ENCODE results near the gene CASP2. TPM values are rescaled to one million over a fixed set of nuclear protein-coding genes. Genes with fewer than 3 reads are reported as not detected.

The CASP2 gene
- total and polyA plus RNA-seq, 2 of the 8 experiments (the other 6 are each of a cell fraction or from before 2014, with no cell fraction given): 23.7 to 35.3 TPM

DNA sequence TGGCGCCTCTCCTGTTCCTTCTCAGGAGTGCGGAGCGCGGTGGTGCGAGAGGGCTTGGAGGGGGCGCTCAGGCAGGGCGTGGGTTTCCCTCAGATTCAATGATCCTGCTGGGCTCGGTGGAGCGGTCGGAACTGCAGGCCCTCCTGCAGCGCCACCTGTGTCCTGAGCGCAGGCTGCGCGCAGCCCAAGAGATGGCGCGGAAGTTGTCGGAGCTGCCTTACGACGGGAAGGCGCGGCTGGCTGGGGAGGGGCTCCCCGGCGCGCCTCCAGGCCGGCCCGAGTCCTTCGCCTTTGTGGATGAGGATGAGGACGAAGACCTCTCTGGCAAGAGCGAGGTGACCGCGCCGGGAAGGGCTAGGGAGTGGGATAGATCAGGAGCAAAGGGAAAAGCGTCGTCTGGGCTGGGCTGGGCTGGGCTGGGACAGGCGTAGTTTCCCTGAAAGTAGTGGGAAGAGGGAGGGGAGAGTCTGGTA lies 57.3 kb downstream of the CASP2 start:
- Histone ChIP-seq H2AFZ (ENCODE audit: low read length) (peak overlapping the region; percentile 35), H3K79me1 (ENCODE audit: low read depth, low read length) (no peaks in the 10 kb centered on the region), H3K27ac (ENCODE audit: low read depth, low read length) (no peak overlapping the region), H3K18ac (ENCODE audit: extremely low read depth, low read length) (peak overlapping the region; percentile 68; the same call in 1 of the 2 replicates), H3K4me1 (replicated peaks in 1 of 4; ENCODE audit: control insufficient read depth in 3 of 4, insufficient read depth in 4 of 4, low read length in 3 of 4) (peaks cover 0 to 6% (median 3%) of the 10 kb centered on the region in 4 experiments; a peak in 3 of 7 replicates), H2BK15ac (ENCODE audit: low read length) (peak overlapping the region; percentile 53; the same call in 1 of the 2 replicates), H3K36me3 (ENCODE audit: control insufficient read depth in 2 of 4, insufficient read depth in 4 of 4, low read length in 3 of 4) (no peaks in the 10 kb centered on the region), H4K5ac (ENCODE audit: insufficient read length, low read depth, low read length) (no peak overlapping the region), H3K23ac (ENCODE audit: insufficient read length) (no peak overlapping the region), H3K4me2 (ENCODE audit: insufficient read depth in 1 of 2, low read depth in 2 of 2, low read length in 2 of 2) (peak overlapping the region; percentile 8 to 56; a peak in 3 of 4 replicates), H2BK20ac (ENCODE audit: low read length) (peak overlapping the region; percentile 66; the same call in 1 of the 2 replicates), H3K79me2 (ENCODE audit: control insufficient read depth in 1 of 2, insufficient read depth in 2 of 2, low read length in 2 of 2) (no peaks in the 10 kb centered on the region), H2BK5ac (ENCODE audit: low read depth, low read length) (peak overlapping the region; percentile 55; the same call in 1 of the 2 replicates), H4K91ac (replicated peaks; ENCODE audit: insufficient read length, low read length) (no peak overlapping the region), H3K4me3 (ENCODE audit: extremely low read depth in 1 of 4, insufficient read depth in 2 of 4, low read depth in 3 of 4, low read length in 4 of 4) (peak overlapping the region; percentile 15 to 55 (median 27); a peak in 5 of 8 replicates), H2BK12ac (ENCODE audit: low read depth, low read length) (no peak overlapping the region; the same call in 1 of the 2 replicates), H2BK120ac (replicated peaks; ENCODE audit: low read depth, low read length) (no peak overlapping the region), H3K9ac (replicated peaks in 1 of 4; ENCODE audit: extremely low read depth in 1 of 4, low read depth in 3 of 4, low read length in 3 of 4) (no peak overlapping the region), H4K8ac (ENCODE audit: extremely low read depth, insufficient read depth, low read length) (peak overlapping the region; percentile 17; the same call in 1 of the 2 replicates), H3K14ac (ENCODE audit: insufficient read length) (no peak overlapping the region), H3K27me3 (replicated peaks in 1 of 4; ENCODE audit: control insufficient read depth in 3 of 4, extremely low read depth in 1 of 4, insufficient read depth in 3 of 4, low read length in 3 of 4) (peaks cover 0 to 3% (median 0%) of the 10 kb centered on the region in 4 experiments; a peak in 2 of 7 replicates), H3K4ac (replicated peaks; ENCODE audit: insufficient read length, low read depth, low read length) (no peak overlapping the region), H4K20me1 (replicated peaks in 1 of 2; ENCODE audit: control insufficient read depth in 1 of 2, insufficient read depth in 2 of 2, low read length in 2 of 2) (no peaks in the 10 kb centered on the region), H3K23me2 (ENCODE audit: low read depth, low read length) (no peaks in the 10 kb centered on the region; the same call in 1 of the 2 replicates), H3K56ac (replicated peaks; ENCODE audit: insufficient read length, low read depth, low read length) (no peak overlapping the region), H2AK5ac (ENCODE audit: low read depth, low read length) (no peak overlapping the region), H3K9me3 (ENCODE audit: insufficient read depth in 2 of 2, low read depth in 1 of 2, low read length in 1 of 2) (no peaks in the 10 kb centered on the region)
- WGBS, 2 experiments (ENCODE audit: extremely low coverage in 1 of 2, insufficient coverage in 1 of 2, insufficient read length in 1 of 2, insufficient replicate concordance in 2 of 2, low coverage in 1 of 2, low lambda C conversion rate in 2 of 2, missing lambda C conversion rate in 1 of 2): 4% methylated on average over 29 of the region's 35 CpGs; no CpG with 5 or more reads in 1 of the 2 experiments
- FAIRE-seq (no peak), DNase-seq (ENCODE audit: low read depth in 1 of 2, low spot score in 2 of 2) (peak; percentile 82)
- CTCF ChIA-PET (ENCODE audit: partially characterized antibody): interaction anchor here (0.7 to 5.8 kb wide), 27 partner anchors 10 to 154 kb away, joined by 3 to 50 read pairs (median 7); partner anchors contain the start of gene EPHA1
- POLR2A ChIA-PET (ENCODE audit: partially characterized antibody): interaction anchor here (0.6 to 3.1 kb wide), 13 partner anchors 9 to 63 kb away, joined by 3 to 12 read pairs (median 5); partner anchors contain the start of genes EPHA1, FAM131B and ZYX
- TF ChIP-seq NRF1 (IDR thresholded peaks at IDR 0.05; ENCODE audit: low read depth, low read length): no peak
- no peak for TF ChIP-seq CBX8 (IDR thresholded peaks at IDR 0.05; ENCODE audit: borderline replicate concordance, low read depth, low read length)
- TF ChIP-seq E2F6 (IDR thresholded peaks at IDR 0.05): peak; percentile 85
- TF ChIP-seq, protein P1, sequence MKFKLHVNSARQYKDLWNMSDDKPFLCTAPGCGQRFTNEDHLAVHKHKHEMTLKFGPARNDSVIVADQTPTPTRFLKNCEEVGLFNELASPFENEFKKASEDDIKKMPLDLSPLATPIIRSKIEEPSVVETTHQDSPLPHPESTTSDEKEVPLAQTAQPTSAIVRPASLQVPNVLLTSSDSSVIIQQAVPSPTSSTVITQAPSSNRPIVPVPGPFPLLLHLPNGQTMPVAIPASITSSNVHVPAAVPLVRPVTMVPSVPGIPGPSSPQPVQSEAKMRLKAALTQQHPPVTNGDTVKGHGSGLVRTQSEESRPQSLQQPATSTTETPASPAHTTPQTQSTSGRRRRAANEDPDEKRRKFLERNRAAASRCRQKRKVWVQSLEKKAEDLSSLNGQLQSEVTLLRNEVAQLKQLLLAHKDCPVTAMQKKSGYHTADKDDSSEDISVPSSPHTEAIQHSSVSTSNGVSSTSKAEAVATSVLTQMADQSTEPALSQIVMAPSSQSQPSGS (IDR thresholded peaks at IDR 0.05; ENCODE audit: low read length): no peak
- TF ChIP-seq JUND (IDR thresholded peaks at IDR 0.05; ENCODE audit: low read length): no peak
- peak; percentile 67; the same call in 1 of the 2 replicates for TF ChIP-seq TEAD4 (IDR thresholded peaks at IDR 0.05; ENCODE audit: low read depth, low read length)
- TF ChIP-seq CBX5 (IDR thresholded peaks at IDR 0.05; ENCODE audit: low read depth, low read length): no peak
- no peak for TF ChIP-seq SIX5 (IDR thresholded peaks at IDR 0.05; ENCODE audit: low read depth, low read length)
- TF ChIP-seq SIN3A (conservative IDR thresholded peaks at IDR 0.05 in 1 of 2, IDR thresholded peaks at IDR 0.05 in 1 of 2; ENCODE audit: low read depth in 1 of 2, low read length in 2 of 2): peak in 1 of 2 experiments; percentile 50; a peak in 1 of 4 replicates

All from H1 (cell line).